Erythroblast (primary cell): ENCODE data around the gene HS3ST5.

Source experiments
- GATA1 ChIP-seq: IDR thresholded peaks from 2 replicates; pipeline ENCODE4 v1.6.1; 2011; ENCODE audit warnings: low read depth, mild to moderate bottlenecking, control low read depth, low read length, moderate library complexity
- POLR2A ChIP-seq: IDR thresholded peaks from 2 replicates; pipeline ENCODE4 v1.6.1; 2011; ENCODE audit warnings: mild to moderate bottlenecking, low read length

DNA sequence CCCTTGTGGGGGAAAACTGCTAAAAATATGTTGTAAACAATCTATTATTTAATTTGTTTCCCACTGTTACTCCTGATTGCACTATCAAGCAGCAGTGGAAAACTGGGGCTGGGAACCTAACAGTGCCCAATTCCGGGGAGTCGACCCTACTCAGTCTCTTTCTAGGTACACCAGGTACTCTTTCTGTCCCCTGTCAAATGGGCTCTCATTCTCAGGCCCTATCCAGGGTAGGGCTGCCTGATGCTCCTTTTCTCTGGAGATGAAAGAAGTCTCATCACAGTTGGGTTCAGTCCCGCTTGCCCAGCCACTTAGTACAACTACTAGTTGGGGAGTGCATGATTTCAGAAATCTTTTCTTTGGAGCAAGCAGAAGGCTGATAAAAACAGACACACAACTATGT, 52.0 kb downstream of the HS3ST5 start:
- TF ChIP-seq POLR2A (no peak), GATA1 (no peak)
